RWPE1 (cell line): ENCODE results near the gene SIPA1.
A peak's percentile ranks its signal among the peaks of the same experiment; 100 is the strongest.

Source experiments
- CTCF ChIA-PET: fragments of 350-600 bp; sonication (Branson Sonifier 250); formaldehyde crosslinking; extraction: SDS; loops from one replicate; lab custom pipeline; 2021; lab: Yijun Ruan, JAX
- POLR2A ChIA-PET: fragments of 400-600 bp; formaldehyde crosslinking; extraction: SDS; loops from one replicate; lab custom pipeline; 2020; ENCODE audit warnings: antibody characterized with exemption; ENCODE audit not compliant: low non-redundant PET; lab: Yijun Ruan, JAX
- DNase-seq: peaks from one replicate; pipeline ENCODE4 v3.0.0; 2012; ENCODE audit warnings: low spot score
- H3K27ac ChIP-seq: fragments of 450-650 bp; 2 replicates; pipeline ENCODE4 v1.5.1; 2017
- CTCF ChIP-seq: fragments of 450-650 bp; conservative IDR thresholded peaks from 2 replicates; pipeline ENCODE4 v1.5.1; 2017; ENCODE audit warnings: low read depth, mild to moderate bottlenecking

SIPA1 gene

GRCh38 chr11:65611758-65612603 lies 25.9 kb upstream of the SIPA1 start:
- no peak for DNase-seq
- H3K27ac ChIP-seq, result peak overlapping the region; percentile 93
- no peak for TF ChIP-seq CTCF
- POLR2A ChIA-PET, result interaction anchor here (1.1 kb wide), 1 partner anchor 72 kb away, joined by 4 read pairs; no protein-coding TSS in a partner anchor
- CTCF ChIA-PET, result interaction anchor here (0.6 kb wide), 2 partner anchors 45 to 86 kb away, joined by 3 to 4 read pairs; no protein-coding TSS in a partner anchor

- DNase-seq, result no peak
- ChIA-PET CTCF (interaction anchor here (0.6 kb wide), 2 partner anchors 44 to 87 kb away, joined by 3 to 4 read pairs; no protein-coding TSS in a partner anchor), POLR2A (interaction anchor here (0.9 to 1.1 kb wide), 3 partner anchors 19 to 73 kb away, joined by 3 to 4 read pairs (median 3); no protein-coding TSS in a partner anchor)
- H3K27ac ChIP-seq, result peak overlapping the region; percentile 93
- no peak for TF ChIP-seq CTCF
These were observed 25.2 kb upstream of the SIPA1 start for GRCh38 chr11:65612691-65613090.

GRCh38 chr11:65613091-65613928 lies 24.6 kb upstream of the SIPA1 start:
- POLR2A ChIA-PET, result interaction anchor here (0.9 to 1.1 kb wide), 3 partner anchors 20 to 73 kb away, joined by 3 to 4 read pairs (median 3); no protein-coding TSS in a partner anchor
- TF ChIP-seq CTCF, result no peak
- DNase-seq, result no peak
- peak overlapping the region; percentile 93 for H3K27ac ChIP-seq
- CTCF ChIA-PET, result interaction anchor here (0.6 kb wide), 3 partner anchors 43 to 962 kb away, joined by 3 to 4 read pairs (median 4); partner anchors contain the start of gene RELA

- CTCF ChIA-PET, result interaction anchor here (0.6 to 1.9 kb wide), 3 partner anchors 16 to 75 kb away, joined by 3 to 6 read pairs (median 3); no protein-coding TSS in a partner anchor
- DNase-seq, result peak; percentile 100
- TF ChIP-seq CTCF, result no peak
- H3K27ac ChIP-seq, result peak within 1 kb of the TSS; percentile 93
- POLR2A ChIA-PET, result interaction anchor here (0.9 to 1.6 kb wide), 3 partner anchors 40 to 97 kb away, joined by 3 to 8 read pairs (median 4); partner anchors contain the start of gene EHBP1L1
These were observed 22.5 kb upstream of the SIPA1 start, which contains the start of gene PCNX3 for GRCh38 chr11:65615229-65615949. TSS of gene PCNX3 (plus strand) at chr11:65615776. CDS start at chr11:65616312, 536 bp downstream.

- POLR2A ChIA-PET, result interaction anchor here (1.3 kb wide), 1 partner anchor 97 kb away, joined by 4 read pairs; no protein-coding TSS in a partner anchor
- no peak for TF ChIP-seq CTCF
- no peak for DNase-seq
- H3K27ac ChIP-seq, result peak overlapping the region; percentile 93
- CTCF ChIA-PET, result interaction anchor here (1.9 kb wide), 1 partner anchor 75 kb away, joined by 6 read pairs; no protein-coding TSS in a partner anchor
These were observed 21.8 kb upstream of the SIPA1 start for GRCh38 chr11:65615950-65616574.
